Transverse colon (tissue), 4 donors: ENCODE data around the gene SEC22A. TPM values are rescaled to one million over a fixed set of nuclear protein-coding genes. Genes with fewer than 3 reads are reported as not detected.

ENCODE experiments used
- DNase-seq: peaks from one replicate; pipeline ENCODE4 v3.0.0-alpha.2; 2019
- H3K27ac ChIP-seq, 4 donors: fragments of 200-600 bp; sonication (generic); 2 replicates each; pipeline ENCODE4 v1.5.1; 2016 to 2018; ENCODE audit warnings: inconsistent platforms in 4 of 4
- H3K27me3 ChIP-seq: fragments of 200-600 bp; sonication (generic); 2 replicates; pipeline ENCODE4 v1.5.1; 2017; ENCODE audit warnings: inconsistent platforms
- H3K36me3 ChIP-seq, 4 donors: fragments of 200-600 bp; sonication (generic); 2 replicates each; pipeline ENCODE4 v1.5.1; 2017 to 2019; ENCODE audit warnings: inconsistent platforms in 4 of 4
- H3K4me1 ChIP-seq, 4 donors: fragments of 200-600 bp; sonication (generic); 2 replicates each; pipeline ENCODE4 v1.5.1; 2017 to 2020; ENCODE audit warnings: inconsistent platforms in 4 of 4
- H3K4me3 ChIP-seq, 4 donors: fragments of 200-600 bp; sonication (generic); 1 replicate in 1 of 4; 2 replicates in 3 of 4; pipeline versions ENCODE4 v1.5.1 to v1.6.1; 2017 to 2019; ENCODE audit warnings: inconsistent platforms in 4 of 4
- H3K9me3 ChIP-seq, 2 donors: fragments of 200-600 bp; sonication (generic); 2 replicates each; pipeline ENCODE4 v1.5.1; 2017 to 2019; ENCODE audit warnings: inconsistent platforms in 2 of 2
- EP300 ChIP-seq: sonication (generic); formaldehyde crosslinking; IDR thresholded peaks from one replicate; pipeline ENCODE4 v1.6.1; 2017; ENCODE audit warnings: antibody characterized with exemption, low read depth
- POLR2A ChIP-seq: fragments of 450-650 bp; IDR thresholded peaks from one replicate; pipeline ENCODE4 v1.6.1; 2016; ENCODE audit warnings: antibody characterized with exemption, mild to moderate bottlenecking, moderate library complexity
- POLR2AphosphoS5 ChIP-seq, 3 donors: sonication (generic); formaldehyde crosslinking; IDR thresholded peaks; one replicate each; pipeline ENCODE4 v1.6.1; 2016; ENCODE audit warnings: antibody characterized with exemption in 3 of 3
- WGBS, 2 donors: methylation state at CpG; one replicate each; pipeline ENCODE4 v1.1.5; 2018; ENCODE audit warnings: low coverage in 1 of 2; 5-methylcytosine and 5-hydroxymethylcytosine counted together
- in situ Hi-C, 4 donors: fragments of 200-750 bp; cut with MboI; loops; one replicate each; pipeline versions ENCODE4 v1.15.0 to v1.15.1; 2017; ENCODE audit warnings: low sequenced_read_pairs in 3 of 4, low pct_ligation_motif_present in 1 of 4, low pct_unique_long_range_greater_than_20kb in 1 of 4
- intact Hi-C: fragments of 100-400 bp; cut with DNase I; formaldehyde crosslinking; loops from one replicate; pipeline ENCODE4 v1.15.1; 2023; ENCODE audit warnings: low total_unique reads
- total RNA-seq, 4 donors: library from RNA; depleted of rRNA; stranded (reverse); fragments of >200 nt; gene quantifications; one replicate each; pipeline ENCODE4 v1.1.0, GENCODE V29; 2016
- TF ChIP-seq, protein P1 (sequence below), 5 experiments: fragments of 200-600 bp in 3 of 5; fragments of 450-650 bp in 2 of 5; sonication (generic) in 3 of 5; IDR thresholded peaks; 1 replicate in 2 of 5; 2 replicates in 3 of 5; pipeline ENCODE4 v1.5.1; 2016 to 2017; ENCODE audit warnings: antibody characterized with exemption in 5 of 5, inconsistent platforms in 3 of 5, mild to moderate bottlenecking in 2 of 5, moderate library complexity in 1 of 5

SEC22A gene
- total RNA-seq, 4 donors from 2014 or later: 4.5 to 33.8 (median 17.6) TPM

DNA sequence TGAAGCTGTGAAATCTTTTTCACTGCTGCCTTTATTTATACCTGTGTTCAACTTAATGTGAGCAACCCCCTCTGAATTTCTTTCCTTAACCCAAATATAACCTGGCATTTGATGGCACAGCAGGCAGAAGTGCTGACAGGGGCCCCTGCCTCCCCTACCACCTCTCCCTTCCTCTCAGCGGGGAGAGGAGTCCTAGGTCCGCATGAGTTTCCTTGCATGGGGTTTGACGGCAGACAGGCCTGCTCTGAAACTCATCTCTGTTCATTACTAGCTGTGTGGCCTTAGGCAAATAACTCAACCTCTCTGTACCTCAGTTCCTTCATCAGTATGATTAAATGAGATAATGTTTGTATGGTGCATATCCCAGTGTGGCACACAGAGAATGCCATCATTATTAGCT lies 79.7 kb downstream of the SEC22A start:
- Histone ChIP-seq H3K9me3 (no peaks in the 10 kb centered on the region), H3K36me3 (no peaks in the 10 kb centered on the region), H3K4me3 (no peak overlapping the region), H3K27ac (no peak overlapping the region), H3K4me1 (no peaks in the 10 kb centered on the region), H3K27me3 (no peaks in the 10 kb centered on the region)
- intact Hi-C loops (no loop called here), in situ Hi-C loops (no loop called here)
- TF ChIP-seq, protein P1, sequence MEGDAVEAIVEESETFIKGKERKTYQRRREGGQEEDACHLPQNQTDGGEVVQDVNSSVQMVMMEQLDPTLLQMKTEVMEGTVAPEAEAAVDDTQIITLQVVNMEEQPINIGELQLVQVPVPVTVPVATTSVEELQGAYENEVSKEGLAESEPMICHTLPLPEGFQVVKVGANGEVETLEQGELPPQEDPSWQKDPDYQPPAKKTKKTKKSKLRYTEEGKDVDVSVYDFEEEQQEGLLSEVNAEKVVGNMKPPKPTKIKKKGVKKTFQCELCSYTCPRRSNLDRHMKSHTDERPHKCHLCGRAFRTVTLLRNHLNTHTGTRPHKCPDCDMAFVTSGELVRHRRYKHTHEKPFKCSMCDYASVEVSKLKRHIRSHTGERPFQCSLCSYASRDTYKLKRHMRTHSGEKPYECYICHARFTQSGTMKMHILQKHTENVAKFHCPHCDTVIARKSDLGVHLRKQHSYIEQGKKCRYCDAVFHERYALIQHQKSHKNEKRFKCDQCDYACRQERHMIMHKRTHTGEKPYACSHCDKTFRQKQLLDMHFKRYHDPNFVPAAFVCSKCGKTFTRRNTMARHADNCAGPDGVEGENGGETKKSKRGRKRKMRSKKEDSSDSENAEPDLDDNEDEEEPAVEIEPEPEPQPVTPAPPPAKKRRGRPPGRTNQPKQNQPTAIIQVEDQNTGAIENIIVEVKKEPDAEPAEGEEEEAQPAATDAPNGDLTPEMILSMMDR (IDR thresholded peaks at IDR 0.05): no peak
- no peak for TF ChIP-seq EP300
- no peak for TF ChIP-seq POLR2AphosphoS5 (IDR thresholded peaks at IDR 0.05)
- no peak for TF ChIP-seq POLR2A
- WGBS, 2 donors: 93 to 100% methylated on average over 1 to 3 of the region's 3 CpGs
- DNase-seq: no peak

DNA sequence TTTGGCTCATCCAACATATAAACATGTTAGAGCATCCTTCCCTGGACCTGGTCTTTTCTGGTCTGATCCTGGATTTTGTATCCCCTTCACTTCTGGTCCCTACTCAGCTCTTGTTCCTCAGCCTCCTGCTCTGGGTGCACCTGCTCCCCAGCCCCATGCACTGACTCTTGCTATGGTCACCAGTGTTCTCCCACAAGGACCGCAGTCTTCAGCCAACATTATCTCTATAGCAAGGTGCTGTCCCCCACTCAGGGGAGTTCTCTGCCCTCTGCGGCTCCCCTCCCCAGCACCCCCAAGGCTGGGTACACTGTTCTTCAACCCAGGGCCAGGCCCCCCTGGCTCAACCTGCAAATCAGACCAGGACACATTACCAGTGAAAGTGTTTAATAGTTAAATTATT lies 80.2 kb downstream of the SEC22A start:
- TF ChIP-seq EP300: no peak
- no peak for TF ChIP-seq POLR2AphosphoS5 (IDR thresholded peaks at IDR 0.05)
- in situ Hi-C loops: no loop called here
- no peak for DNase-seq
- Histone ChIP-seq H3K9me3 (no peaks in the 10 kb centered on the region), H3K4me3 (no peak overlapping the region), H3K27me3 (no peaks in the 10 kb centered on the region), H3K4me1 (no peaks in the 10 kb centered on the region), H3K27ac (no peak overlapping the region), H3K36me3 (no peaks in the 10 kb centered on the region)
- 89% methylated on average over 2 of the region's 2 CpGs; no CpG with 5 or more reads in 1 of the 2 donors for WGBS, 2 donors
- intact Hi-C loops: no loop called here

GRCh38 chr3:123282461-123282860 lies 80.7 kb downstream of the SEC22A start:
- H3K4me1 ChIP-seq: no peaks in the 10 kb centered on the region
- in situ Hi-C loops: no loop called here
- intact Hi-C loops: no loop called here
- TF ChIP-seq POLR2A (no peak), POLR2AphosphoS5 (IDR thresholded peaks at IDR 0.05) (no peak), EP300 (no peak)
- TF ChIP-seq, protein P1 (IDR thresholded peaks at IDR 0.05): no peak
- H3K27ac ChIP-seq: no peak overlapping the region
- no peaks in the 10 kb centered on the region for H3K9me3 ChIP-seq
- no peak for DNase-seq
- H3K36me3 ChIP-seq: no peaks in the 10 kb centered on the region
- WGBS, 2 donors: 65 to 88% methylated on average over 4 to 8 of the region's 8 CpGs
- H3K4me3 ChIP-seq: no peak overlapping the region
- H3K27me3 ChIP-seq: no peaks in the 10 kb centered on the region

DNA sequence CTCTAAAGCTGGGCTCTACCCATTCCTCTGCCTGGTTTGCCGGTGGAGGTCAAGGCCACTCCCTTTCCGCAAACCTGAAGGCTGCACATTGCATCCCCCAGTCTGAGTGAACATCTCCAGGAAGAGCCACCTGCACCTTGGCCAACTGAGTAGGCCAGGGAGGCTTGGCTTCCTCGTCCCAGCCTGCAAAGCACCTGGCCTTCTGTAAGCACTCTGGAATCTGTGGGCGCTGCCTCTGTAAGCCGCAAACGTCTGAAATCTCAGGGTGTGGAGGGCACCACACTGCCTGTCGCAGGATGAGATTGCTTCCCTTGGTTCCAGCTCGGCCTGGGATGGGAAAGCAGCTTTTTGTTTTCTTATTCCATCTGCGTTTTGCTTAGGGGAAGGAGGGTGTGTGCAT lies 81.3 kb downstream of the SEC22A start:
- no peak for TF ChIP-seq POLR2A
- TF ChIP-seq POLR2AphosphoS5 (IDR thresholded peaks at IDR 0.05): no peak
- no peak for TF ChIP-seq EP300
- TF ChIP-seq, protein P1 (IDR thresholded peaks at IDR 0.05): no peak
- intact Hi-C loops: no loop called here
- no peak for DNase-seq
- no peaks in the 10 kb centered on the region for H3K36me3 ChIP-seq
- H3K9me3 ChIP-seq: no peaks in the 10 kb centered on the region
- no peak overlapping the region for H3K4me3 ChIP-seq
- no peaks in the 10 kb centered on the region for H3K4me1 ChIP-seq
- in situ Hi-C loops: no loop called here
- H3K27me3 ChIP-seq: no peaks in the 10 kb centered on the region
- 85% methylated on average over 9 of the region's 9 CpGs; no CpG with 5 or more reads in 1 of the 2 donors for WGBS, 2 donors
- no peak overlapping the region for H3K27ac ChIP-seq
